Activated CD8-positive, alpha-beta memory T cell treated with anti-CD3 and anti-CD28 coated beads, Interleukin-2, amount 10 ng/mL, durations not matched to agents 7 days and 5 days (primary cell): ENCODE measurements around the gene LYPD3. TPM values are rescaled to one million over a fixed set of nuclear protein-coding genes. Genes with fewer than 3 reads are reported as not detected.

Experiments
- ATAC-seq: fragments of 150-1000 bp; cut with Tn5 transposase; one replicate; pipeline ENCODE4 v1.10.0; 2021; ENCODE audit warnings: moderate library complexity
- CTCF ChIA-PET: fragments of 350-600 bp; sonication (Branson Sonifier 250); formaldehyde crosslinking; loops from one replicate; lab custom pipeline; 2021; ENCODE audit warnings: antibody characterized with exemption; lab: Charles Lee
- DNase-seq: peaks from one replicate; pipeline ENCODE4 v3.0.0-alpha.2; 2020
- H3K27ac Mint-ChIP-seq: one replicate; pipeline ENCODE4 v1.8.0; 2021; ENCODE audit warnings: mild to moderate bottlenecking, mixed read lengths
- H3K27me3 Mint-ChIP-seq: one replicate; pipeline ENCODE4 v1.8.0; 2021; ENCODE audit warnings: mixed read lengths
- H3K36me3 Mint-ChIP-seq: one replicate; pipeline ENCODE4 v1.8.0; 2021; ENCODE audit warnings: mild to moderate bottlenecking, mixed read lengths
- H3K4me1 Mint-ChIP-seq: one replicate; pipeline ENCODE4 v1.8.0; 2021; ENCODE audit warnings: mixed read lengths
- H3K4me3 Mint-ChIP-seq: one replicate; pipeline ENCODE4 v1.8.0; 2021; ENCODE audit warnings: mild to moderate bottlenecking, moderate library complexity, mixed read lengths
- H3K9me3 Mint-ChIP-seq: one replicate; pipeline ENCODE4 v1.8.0; 2022; ENCODE audit warnings: low read depth, mixed read lengths
- total RNA-seq, 2 experiments: library from RNA; stranded (reverse); gene quantifications; one replicate each; pipeline ENCODE4 v1.2.3, GENCODE V29; 2021

The LYPD3 gene
- total RNA-seq, 2 experiments from 2014 or later, result 0.23 to 0.33 TPM

GRCh38 chr19:43467276-43467675 lies 1.9 kb upstream of the LYPD3 start:
- Mint-ChIP-seq H3K27ac (no peak overlapping the region), H3K4me1 (peaks cover 26% of the 10 kb centered on the region), H3K9me3 (no peaks in the 10 kb centered on the region), H3K27me3 (no peaks in the 10 kb centered on the region), H3K4me3 (no peak overlapping the region), H3K36me3 (no peaks in the 10 kb centered on the region)
- ATAC-seq (no peak), DNase-seq (no peak)
- CTCF ChIA-PET, result no interaction called here

DNA sequence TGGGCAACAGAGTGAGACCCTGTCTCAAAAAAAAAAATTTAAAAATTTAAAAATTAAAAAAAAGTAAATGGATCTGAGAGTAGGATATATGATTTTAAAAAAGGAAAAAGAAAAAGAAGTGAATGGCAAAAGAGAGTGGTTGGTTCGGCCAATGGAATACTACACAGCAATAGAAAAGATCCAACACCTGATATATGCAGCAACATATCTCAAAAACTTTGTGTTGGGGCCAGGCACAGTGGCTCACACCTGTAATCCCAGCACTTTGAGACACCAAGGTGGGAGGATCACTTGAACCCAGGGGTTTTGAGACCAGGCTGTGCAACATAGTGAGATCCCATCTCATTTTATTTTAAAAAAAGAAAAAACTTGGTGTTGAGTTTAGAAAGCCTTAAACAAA lies 1.4 kb upstream of the LYPD3 start:
- DNase-seq, result no peak
- H3K9me3 Mint-ChIP-seq, result no peaks in the 10 kb centered on the region
- H3K4me3 Mint-ChIP-seq, result no peak overlapping the region
- no peak overlapping the region for H3K27ac Mint-ChIP-seq
- CTCF ChIA-PET, result interaction anchor here (1.1 to 5.2 kb wide), 3 partner anchors 9 to 54 kb away, joined by 3 to 54 read pairs (median 4); no protein-coding TSS in a partner anchor
- H3K4me1 Mint-ChIP-seq, result peaks cover 30% of the 10 kb centered on the region
- no peak for ATAC-seq
- peaks cover under 1% of the 10 kb centered on the region for H3K27me3 Mint-ChIP-seq
- no peaks in the 10 kb centered on the region for H3K36me3 Mint-ChIP-seq

- H3K27ac Mint-ChIP-seq, result peak overlapping the region; percentile 90
- peak overlapping the region; percentile 90 for H3K4me3 Mint-ChIP-seq
- ATAC-seq (peak; percentile 52), DNase-seq (no peak)
- H3K9me3 Mint-ChIP-seq, result no peaks in the 10 kb centered on the region
- H3K36me3 Mint-ChIP-seq, result no peaks in the 10 kb centered on the region
- CTCF ChIA-PET, result interaction anchor here (1.0 to 5.2 kb wide), 15 partner anchors 10 to 281 kb away, joined by 3 to 54 read pairs (median 5); partner anchors contain the start of genes IRGQ, PHLDB3 and ZNF576
- peaks cover 4% of the 10 kb centered on the region for H3K27me3 Mint-ChIP-seq
- peaks cover 30% of the 10 kb centered on the region for H3K4me1 Mint-ChIP-seq
Observed at GRCh38 chr19:43464134-43464775, 1.2 kb downstream of the LYPD3 start.

DNA sequence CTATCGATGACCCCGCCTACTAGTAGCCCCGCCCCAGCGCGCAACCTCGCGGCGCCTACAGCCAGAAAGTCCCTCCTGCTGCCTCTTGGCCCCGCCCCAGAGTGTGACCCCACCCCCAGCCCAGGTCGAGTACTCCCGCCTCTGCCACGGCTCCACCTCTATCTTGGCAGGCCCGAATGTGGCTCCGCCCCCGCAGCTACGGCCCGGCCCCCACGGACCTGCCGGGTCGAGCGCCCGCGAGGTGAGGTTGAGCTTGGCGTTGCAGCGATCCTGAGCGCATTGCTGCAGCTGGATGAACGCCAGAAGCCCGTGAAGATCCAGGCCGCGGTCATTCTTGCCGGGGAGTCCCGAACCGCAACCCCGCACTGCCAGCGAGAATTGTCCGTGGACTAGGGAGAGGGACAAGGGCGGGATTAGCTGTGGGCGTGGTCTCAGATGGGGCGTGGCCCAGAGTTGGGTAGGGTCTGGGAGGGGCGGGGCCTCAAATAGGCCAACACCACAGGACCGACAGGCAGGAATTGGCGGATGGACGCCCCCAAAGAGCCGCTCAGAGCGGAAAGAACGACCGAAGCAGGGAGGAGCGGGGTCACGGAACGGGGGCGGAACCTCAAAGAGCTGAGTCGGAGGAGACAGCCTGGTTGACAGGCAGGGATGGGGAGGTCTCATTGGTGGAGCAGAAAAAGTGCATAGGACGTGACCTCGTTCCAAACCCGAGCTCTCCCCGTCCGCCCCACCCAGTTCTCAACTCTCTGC lies 1.9 kb downstream of the LYPD3 start:
- CTCF ChIA-PET, result interaction anchor here (0.8 to 5.2 kb wide), 20 partner anchors 11 to 282 kb away, joined by 3 to 54 read pairs (median 4); partner anchors contain the start of genes IRGQ, PHLDB3 and ZNF576
- DNase-seq, result peak; percentile 99
- H3K4me1 Mint-ChIP-seq, result peaks cover 27% of the 10 kb centered on the region
- peak; percentile 92 for ATAC-seq
- H3K27me3 Mint-ChIP-seq, result peaks cover 4% of the 10 kb centered on the region
- H3K27ac Mint-ChIP-seq, result peak overlapping the region; percentile 90
- no peaks in the 10 kb centered on the region for H3K36me3 Mint-ChIP-seq
- peak overlapping the region; percentile 90 for H3K4me3 Mint-ChIP-seq
- H3K9me3 Mint-ChIP-seq, result no peaks in the 10 kb centered on the region

DNA sequence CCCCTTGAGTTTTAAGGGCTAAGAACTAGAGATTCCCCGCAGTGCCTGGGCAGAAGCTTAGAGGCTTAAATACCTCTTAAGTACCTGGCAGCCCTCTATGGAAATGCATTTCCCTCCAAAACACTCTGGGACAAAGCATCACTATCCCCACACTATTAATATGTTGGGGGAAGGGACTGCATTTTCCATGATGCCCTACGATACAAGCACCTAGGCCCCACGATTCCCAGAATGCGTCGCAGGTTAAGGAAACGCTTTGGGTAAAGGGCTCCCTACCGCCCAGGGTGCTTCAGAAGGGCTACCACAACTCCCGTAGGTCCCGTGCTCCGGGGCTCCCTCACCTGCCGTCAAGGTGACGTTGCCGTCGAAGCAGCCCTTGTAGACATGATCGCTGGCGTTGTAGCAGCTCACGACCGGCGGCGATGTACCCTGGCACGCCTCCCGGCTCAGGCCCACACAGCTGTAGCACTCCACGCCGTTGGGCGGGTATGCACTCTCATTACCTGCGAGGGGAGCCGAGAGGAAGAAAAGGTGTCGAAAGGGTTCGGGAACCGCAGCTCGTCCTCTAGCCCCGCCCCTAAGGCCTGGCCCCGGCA lies 2.5 kb downstream of the LYPD3 start:
- Mint-ChIP-seq H3K27me3 (peaks cover 4% of the 10 kb centered on the region), H3K9me3 (no peaks in the 10 kb centered on the region), H3K36me3 (no peaks in the 10 kb centered on the region), H3K27ac (peak overlapping the region; percentile 44), H3K4me1 (peaks cover 23% of the 10 kb centered on the region), H3K4me3 (peak overlapping the region; percentile 90)
- CTCF ChIA-PET, result interaction anchor here (0.6 to 5.2 kb wide), 20 partner anchors 12 to 282 kb away, joined by 3 to 54 read pairs (median 4); partner anchors contain the start of genes IRGQ, PHLDB3 and ZNF576
- ATAC-seq (no peak), DNase-seq (no peak)

GRCh38 chr19:43462383-43462782 lies 3.0 kb downstream of the LYPD3 start:
- CTCF ChIA-PET, result interaction anchor here (0.6 to 5.2 kb wide), 6 partner anchors 12 to 74 kb away, joined by 3 to 54 read pairs (median 4); no protein-coding TSS in a partner anchor

DNA sequence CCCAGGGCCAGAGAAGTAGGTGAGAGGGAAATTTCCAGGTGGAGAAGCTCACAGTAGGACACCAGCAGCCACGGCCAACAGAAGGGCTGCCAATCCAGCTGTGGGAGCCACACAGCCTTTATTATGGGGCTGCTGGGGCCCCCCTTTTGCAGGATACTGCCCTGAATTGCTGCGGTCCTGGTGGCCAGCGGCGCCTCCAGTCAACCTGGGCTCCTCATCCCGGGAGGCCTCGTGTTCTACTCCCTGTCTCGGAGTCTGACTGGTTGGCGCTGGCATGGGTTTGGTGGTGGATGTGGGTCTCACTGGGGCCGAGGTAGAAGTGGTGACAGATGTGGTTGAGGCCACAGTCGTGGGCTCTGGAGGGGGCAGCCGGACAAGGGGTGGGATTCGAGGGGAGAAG lies 4.1 kb downstream of the LYPD3 start:
- H3K27ac Mint-ChIP-seq, result no peak overlapping the region
- no peaks in the 10 kb centered on the region for H3K9me3 Mint-ChIP-seq
- CTCF ChIA-PET, result interaction anchor here (1.7 to 1.9 kb wide), 2 partner anchors 15 to 59 kb away, joined by 6 to 14 read pairs; no protein-coding TSS in a partner anchor

More at GRCh38 chr19:43462383-43462782, 3.0 kb downstream of the LYPD3 start:
- no peak overlapping the region for H3K27ac Mint-ChIP-seq
- H3K9me3 Mint-ChIP-seq, result no peaks in the 10 kb centered on the region
- no peaks in the 10 kb centered on the region for H3K36me3 Mint-ChIP-seq
- no peak for ATAC-seq
- DNase-seq, result no peak
- H3K4me3 Mint-ChIP-seq, result no peak overlapping the region
- peaks cover 18% of the 10 kb centered on the region for H3K4me1 Mint-ChIP-seq
- H3K27me3 Mint-ChIP-seq, result peaks cover 4% of the 10 kb centered on the region

GRCh38 chr19:43460362-43461016 lies 4.9 kb downstream of the LYPD3 start:
- Mint-ChIP-seq H3K27ac (no peak overlapping the region), H3K9me3 (no peaks in the 10 kb centered on the region), H3K4me1 (peaks cover 15% of the 10 kb centered on the region), H3K27me3 (peaks cover 6% of the 10 kb centered on the region), H3K4me3 (no peak overlapping the region), H3K36me3 (no peaks in the 10 kb centered on the region)
- CTCF ChIA-PET, result interaction anchor here (0.5 to 1.9 kb wide), 4 partner anchors 14 to 60 kb away, joined by 3 to 14 read pairs (median 6); no protein-coding TSS in a partner anchor
- DNase-seq, result no peak
- ATAC-seq, result no peak

More for the DNA sequence above, 4.1 kb downstream of the LYPD3 start:
- ATAC-seq (no peak), DNase-seq (no peak)
- Mint-ChIP-seq H3K4me1 (peaks cover 15% of the 10 kb centered on the region), H3K36me3 (no peaks in the 10 kb centered on the region), H3K27me3 (peaks cover 4% of the 10 kb centered on the region), H3K4me3 (no peak overlapping the region)

DNA sequence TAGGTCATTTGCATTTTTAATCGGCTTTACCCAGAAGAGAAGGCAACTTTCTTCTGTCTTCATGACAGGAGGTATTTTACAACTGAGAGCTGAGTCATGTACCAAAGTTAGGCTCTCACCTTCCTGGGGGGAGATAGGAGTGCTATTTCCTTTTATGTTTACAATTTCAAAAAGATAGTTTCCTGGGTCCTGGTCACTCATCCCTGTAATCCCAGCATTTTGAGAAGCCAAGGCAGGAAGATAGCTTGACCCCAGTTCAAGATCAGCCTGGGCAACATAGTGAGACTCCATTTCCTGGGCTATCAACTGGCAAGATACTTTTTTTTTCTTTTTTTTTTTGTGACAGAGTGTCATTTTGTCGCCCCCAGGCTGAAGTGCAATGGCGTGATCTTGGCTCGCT lies 7.6 kb downstream of the LYPD3 start:
- peaks cover 4% of the 10 kb centered on the region for H3K4me1 Mint-ChIP-seq
- no peaks in the 10 kb centered on the region for H3K9me3 Mint-ChIP-seq
- no peaks in the 10 kb centered on the region for H3K36me3 Mint-ChIP-seq
- peaks cover 8% of the 10 kb centered on the region for H3K27me3 Mint-ChIP-seq
- DNase-seq (no peak), ATAC-seq (no peak)
- CTCF ChIA-PET, result interaction anchor here (1.6 to 3.5 kb wide), 3 partner anchors 10 to 137 kb away, joined by 3 to 21 read pairs (median 9); no protein-coding TSS in a partner anchor
- H3K27ac Mint-ChIP-seq, result no peak overlapping the region
- no peak overlapping the region for H3K4me3 Mint-ChIP-seq

DNA sequence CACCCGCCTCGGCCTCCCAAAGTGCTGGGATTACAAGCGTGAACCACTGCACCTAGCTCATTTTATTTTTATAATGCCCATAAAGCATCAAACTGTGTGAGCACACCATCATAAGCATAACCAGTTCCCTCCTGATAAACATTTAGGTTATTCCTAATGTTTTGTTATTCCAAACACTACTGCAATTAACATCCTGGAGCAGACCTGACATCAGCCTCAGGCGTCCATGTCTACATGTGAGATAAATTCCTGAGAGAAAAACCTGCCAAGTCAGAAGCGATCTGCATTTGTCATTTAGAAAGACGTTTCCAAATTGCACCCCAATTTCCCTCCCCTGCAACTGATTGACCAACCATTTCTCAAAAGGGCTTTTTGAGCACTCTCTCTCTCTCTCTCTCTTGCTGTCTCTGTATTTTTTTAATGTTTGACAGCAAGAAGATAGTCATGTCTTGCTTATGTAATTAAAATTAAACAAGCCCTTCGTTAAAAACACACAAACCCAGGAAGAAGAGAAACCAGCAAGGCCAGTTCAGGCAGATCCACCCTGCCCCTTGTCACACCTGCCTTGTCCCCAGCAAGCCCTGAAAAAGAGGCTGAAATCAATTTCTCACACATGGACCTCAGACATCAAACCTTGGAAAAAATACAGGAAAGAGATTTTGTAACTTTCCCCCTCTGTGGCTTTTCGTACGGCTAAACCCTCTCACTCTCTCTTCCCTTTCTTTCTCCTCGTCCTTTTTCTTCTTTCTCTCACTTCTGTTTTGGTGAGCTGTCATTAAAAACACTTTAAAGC lies 9.9 kb downstream of the LYPD3 start:
- CTCF ChIA-PET, result interaction anchor here (1.7 to 3.5 kb wide), 2 partner anchors 8 to 64 kb away, joined by 12 to 21 read pairs; no protein-coding TSS in a partner anchor

DNA sequence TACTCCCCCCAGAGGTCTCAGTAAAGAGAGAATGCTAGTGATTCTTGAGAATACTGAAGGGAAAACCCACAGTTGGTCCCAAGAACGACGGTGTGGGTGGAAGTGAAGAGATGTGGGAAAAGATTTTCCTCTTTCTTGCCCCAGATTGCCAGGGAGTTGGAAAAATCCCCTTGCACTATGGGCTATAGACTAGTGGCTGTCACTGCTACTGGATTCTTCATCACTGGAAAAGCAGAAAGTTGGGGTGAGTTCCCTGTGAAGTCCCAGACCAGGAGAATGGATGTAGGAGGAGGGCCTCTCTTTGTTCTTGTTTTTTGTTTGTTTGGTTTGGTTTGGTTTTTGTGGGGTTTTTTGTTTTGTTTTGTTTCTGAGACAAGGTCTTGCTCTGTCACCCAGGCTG lies 11.4 kb downstream of the LYPD3 start:
- Mint-ChIP-seq H3K36me3 (no peaks in the 10 kb centered on the region), H3K27me3 (peaks cover 4% of the 10 kb centered on the region), H3K4me3 (no peak overlapping the region), H3K9me3 (no peaks in the 10 kb centered on the region), H3K4me1 (peaks cover 8% of the 10 kb centered on the region), H3K27ac (no peak overlapping the region)
- CTCF ChIA-PET, result interaction anchor here (1.3 kb wide), 1 partner anchor 65 kb away, joined by 3 read pairs; no protein-coding TSS in a partner anchor
- no peak for DNase-seq
- no peak for ATAC-seq

More for the DNA sequence above, 9.9 kb downstream of the LYPD3 start:
- Mint-ChIP-seq H3K9me3 (no peaks in the 10 kb centered on the region), H3K4me1 (peaks cover 6% of the 10 kb centered on the region), H3K27ac (no peak overlapping the region), H3K27me3 (peaks cover 4% of the 10 kb centered on the region), H3K4me3 (no peak overlapping the region), H3K36me3 (no peaks in the 10 kb centered on the region)
- ATAC-seq, result no peak
- no peak for DNase-seq

- no peak overlapping the region for H3K27ac Mint-ChIP-seq
- DNase-seq, result no peak
- no peaks in the 10 kb centered on the region for H3K36me3 Mint-ChIP-seq
- H3K4me1 Mint-ChIP-seq, result peaks cover 8% of the 10 kb centered on the region
- peaks cover 4% of the 10 kb centered on the region for H3K27me3 Mint-ChIP-seq
- no peaks in the 10 kb centered on the region for H3K9me3 Mint-ChIP-seq
- CTCF ChIA-PET, result no interaction called here
- ATAC-seq, result no peak
- no peak overlapping the region for H3K4me3 Mint-ChIP-seq
Observed at GRCh38 chr19:43452582-43452981, 12.8 kb downstream of the LYPD3 start.
